HG02885 (cell line): ENCODE results near the gene PAFAH2.
"Not testable (repeated sequence)": the region's sequence is repeated elsewhere in the genome, so short reads cannot be mapped to it uniquely, and the experiment has no call there.

Source experiments
- ATAC-seq: cut with Tn5 transposase; IDR thresholded peaks from one replicate; pipeline ENCODE4 v1.9.1; 2021; ENCODE audit warnings: mild to moderate bottlenecking; ENCODE audit not compliant: unreplicated experiment, poor library complexity

Gene PAFAH2

GRCh38 chr1:25943511-25943910 lies 54.4 kb downstream of the PAFAH2 start:
- ATAC-seq, result not testable (repeated sequence)

- no peak for ATAC-seq
These were observed 60.9 kb downstream of the PAFAH2 start for GRCh38 chr1:25936947-25937346.

DNA sequence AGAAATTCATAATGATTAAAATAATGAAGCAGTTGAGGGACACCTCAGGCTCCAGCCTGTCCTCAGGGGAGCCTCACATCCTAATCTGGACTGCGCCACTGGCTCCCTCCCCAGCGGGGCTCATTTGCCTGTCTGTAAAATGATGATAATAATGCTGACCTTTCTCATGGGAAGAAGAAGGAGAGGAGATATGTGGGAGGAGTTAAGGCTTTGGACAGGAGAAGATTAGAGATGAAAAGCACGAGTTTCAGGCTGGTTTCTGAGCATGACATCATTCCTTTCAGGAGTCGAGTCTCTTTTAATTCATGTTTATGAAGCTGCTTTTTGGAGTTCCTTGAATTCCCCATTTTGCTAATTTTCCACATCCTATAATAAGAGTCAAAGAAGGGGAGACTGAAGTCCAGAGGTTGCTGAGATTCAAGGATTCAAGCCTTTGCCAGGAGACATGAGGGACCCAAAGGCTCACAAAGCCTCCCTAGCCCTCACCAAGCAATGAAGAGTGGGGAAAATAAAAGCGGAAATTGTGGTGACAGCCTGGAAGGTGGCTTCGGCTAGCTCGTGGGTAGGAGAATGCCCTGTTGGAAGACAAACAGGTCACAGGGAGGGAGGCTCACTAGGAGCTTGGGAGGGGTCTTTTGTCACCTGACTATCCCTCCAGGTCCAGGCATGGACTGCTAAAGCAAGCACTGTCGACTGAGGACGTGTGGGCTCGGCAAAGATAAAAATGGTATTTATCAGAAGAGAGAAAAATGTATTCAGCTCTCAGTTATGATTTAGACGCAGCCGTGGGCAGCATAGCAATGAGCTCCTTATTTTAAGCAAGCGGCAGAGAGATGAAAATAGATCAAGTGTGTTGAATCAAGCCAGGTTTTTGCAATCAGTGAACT lies 64.1 kb downstream of the PAFAH2 start:
- no peak for ATAC-seq

- ATAC-seq, result not testable (repeated sequence)
These were observed 65.0 kb downstream of the PAFAH2 start for GRCh38 chr1:25932811-25933400.

DNA sequence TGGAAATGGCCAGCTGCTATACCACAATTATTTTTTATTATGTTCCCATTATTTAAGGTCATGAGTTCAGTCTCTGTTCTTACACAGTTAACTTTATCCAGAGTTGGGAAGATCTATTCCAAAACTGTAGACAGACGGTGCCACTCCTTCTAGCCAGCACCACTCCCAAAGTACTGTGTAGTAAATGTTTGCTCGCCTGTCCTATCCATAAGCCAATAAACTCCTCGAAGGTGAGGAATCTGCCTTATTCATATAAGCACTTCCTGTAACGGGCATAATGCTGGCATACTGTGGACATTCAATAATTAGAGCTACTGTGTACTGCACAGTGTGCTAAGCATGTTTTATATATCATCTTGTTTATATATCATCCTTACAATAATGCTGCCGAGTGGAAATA lies 65.5 kb downstream of the PAFAH2 start:
- ATAC-seq, result no peak

GRCh38 chr1:25929016-25929415 lies 68.8 kb downstream of the PAFAH2 start:
- no peak for ATAC-seq

- no peak for ATAC-seq
These were observed 70.2 kb downstream of the PAFAH2 start for GRCh38 chr1:25927521-25928265.

GRCh38 chr1:25926731-25927496 lies 70.9 kb downstream of the PAFAH2 start:
- no peak for ATAC-seq

GRCh38 chr1:25924454-25924853 lies 73.4 kb downstream of the PAFAH2 start:
- no peak for ATAC-seq

- no peak for ATAC-seq
These were observed 74.8 kb downstream of the PAFAH2 start for GRCh38 chr1:25922971-25923552.

- no peak for ATAC-seq
These were observed 75.5 kb downstream of the PAFAH2 start for GRCh38 chr1:25922056-25922970.

GRCh38 chr1:25918615-25919014 lies 79.2 kb downstream of the PAFAH2 start:
- no peak for ATAC-seq

- no peak for ATAC-seq
These were observed 79.9 kb downstream of the PAFAH2 start for GRCh38 chr1:25917996-25918395.

- no peak for ATAC-seq
These were observed 81.4 kb downstream of the PAFAH2 start for GRCh38 chr1:25916460-25916859.

GRCh38 chr1:25914074-25914995 lies 83.5 kb downstream of the PAFAH2 start:
- no peak for ATAC-seq

DNA sequence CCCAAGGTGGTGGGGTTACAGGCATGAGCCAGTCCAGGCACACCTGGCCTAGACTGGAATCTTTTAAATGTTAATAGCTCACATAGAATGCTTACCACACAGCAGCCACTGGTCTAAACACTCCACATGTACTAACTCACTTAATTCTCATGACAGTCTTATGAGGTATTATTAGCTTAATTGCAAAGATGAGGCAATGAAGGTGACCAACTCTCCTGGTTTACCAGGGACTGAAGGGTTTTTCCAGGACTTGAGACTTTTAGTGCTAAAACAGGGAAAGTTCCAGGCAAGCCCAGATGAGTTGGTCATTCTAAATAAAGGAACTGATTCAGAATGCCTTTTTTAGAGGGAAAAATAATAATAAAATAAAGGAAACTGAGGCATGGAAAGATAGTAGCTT lies 84.7 kb downstream of the PAFAH2 start:
- no peak for ATAC-seq

- no peak for ATAC-seq
These were observed 85.6 kb downstream of the PAFAH2 start for GRCh38 chr1:25912076-25912831.
